Calu3 (cell line): ENCODE results near the gene SLC9A4. TPM values are rescaled to one million over a fixed set of nuclear protein-coding genes. Genes with fewer than 3 reads are reported as not detected.

ENCODE experiments used
- BruUV-seq: library from RNA; stranded (reverse); fragments of 400-500 nt; replicated peaks from 2 replicates; lab custom pipeline; 2021; lab: Mats Ljungman, UMichigan
- CTCF ChIA-PET: fragments of 300-600 bp; sonication (Branson Sonifier 250); formaldehyde crosslinking; loops from one replicate; lab custom pipeline; 2022; ENCODE audit warnings: antibody characterized with exemption; lab: Charles Lee
- DNase-seq: peaks from one replicate; pipeline ENCODE4 v3.0.0; 2022
- H3K27ac Mint-ChIP-seq: one replicate; pipeline ENCODE4 v1.8.0; 2022; ENCODE audit warnings: mixed read lengths; ENCODE audit not compliant: unreplicated experiment
- H3K27me3 Mint-ChIP-seq: one replicate; pipeline ENCODE4 v1.8.0; 2022; ENCODE audit warnings: mixed read lengths; ENCODE audit not compliant: unreplicated experiment
- H3K36me3 Mint-ChIP-seq: one replicate; pipeline ENCODE4 v1.8.0; 2022; ENCODE audit warnings: mild to moderate bottlenecking, moderate library complexity, mixed read lengths; ENCODE audit not compliant: insufficient read depth, unreplicated experiment
- H3K4me1 Mint-ChIP-seq: one replicate; pipeline ENCODE4 v1.8.0; 2022; ENCODE audit warnings: mild to moderate bottlenecking, low read depth, mixed read lengths; ENCODE audit not compliant: unreplicated experiment
- H3K4me3 Mint-ChIP-seq: one replicate; pipeline ENCODE4 v1.8.0; 2022; ENCODE audit warnings: mild to moderate bottlenecking, low read depth, moderate library complexity, mixed read lengths; ENCODE audit not compliant: unreplicated experiment
- H3K9me3 Mint-ChIP-seq: one replicate; pipeline ENCODE4 v1.8.0; 2022; ENCODE audit warnings: low read depth, mixed read lengths; ENCODE audit not compliant: unreplicated experiment
- intact Hi-C: fragments of 100-400 bp; cut with micrococcal nuclease; formaldehyde crosslinking; loops from one replicate; pipeline ENCODE4 v1.10.0; 2022; ENCODE audit not compliant: unreplicated experiment
- total RNA-seq: library from RNA; stranded (reverse); gene quantifications from 2 replicates; pipeline ENCODE4 v1.2.3, GENCODE V29; 2022
- TF ChIP-seq, protein P1 (sequence below): fragments of 200-600 bp; IDR thresholded peaks from one replicate; pipeline ENCODE4 v1.8.0; 2022; ENCODE audit warnings: antibody characterized with exemption; ENCODE audit not compliant: unreplicated experiment

SLC9A4 gene
- total RNA-seq, 1 experiment from 2014 or later = 0.12 TPM

DNA sequence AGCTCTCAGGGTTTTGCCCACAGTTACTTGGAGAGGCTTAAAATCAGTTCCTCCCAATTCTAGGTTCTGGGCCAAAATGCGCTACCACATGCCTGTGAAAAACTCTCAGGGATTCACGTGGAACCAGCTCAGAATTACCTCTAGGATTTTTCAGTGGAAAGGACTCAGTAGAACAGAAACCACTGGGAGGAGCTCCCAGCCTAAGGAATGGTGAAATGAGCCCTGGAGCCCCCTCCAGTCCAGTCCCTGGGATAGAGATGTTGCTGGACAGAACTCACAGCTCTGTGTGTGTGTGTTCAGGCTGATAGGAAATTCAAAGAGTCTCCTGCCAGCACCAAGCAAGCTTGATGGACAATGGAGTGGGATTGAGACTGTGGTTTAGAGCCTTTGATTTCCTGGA lies 21.1 kb upstream of the SLC9A4 start:
- no peaks in the 10 kb centered on the region for H3K36me3 Mint-ChIP-seq
- TF ChIP-seq, protein P1, sequence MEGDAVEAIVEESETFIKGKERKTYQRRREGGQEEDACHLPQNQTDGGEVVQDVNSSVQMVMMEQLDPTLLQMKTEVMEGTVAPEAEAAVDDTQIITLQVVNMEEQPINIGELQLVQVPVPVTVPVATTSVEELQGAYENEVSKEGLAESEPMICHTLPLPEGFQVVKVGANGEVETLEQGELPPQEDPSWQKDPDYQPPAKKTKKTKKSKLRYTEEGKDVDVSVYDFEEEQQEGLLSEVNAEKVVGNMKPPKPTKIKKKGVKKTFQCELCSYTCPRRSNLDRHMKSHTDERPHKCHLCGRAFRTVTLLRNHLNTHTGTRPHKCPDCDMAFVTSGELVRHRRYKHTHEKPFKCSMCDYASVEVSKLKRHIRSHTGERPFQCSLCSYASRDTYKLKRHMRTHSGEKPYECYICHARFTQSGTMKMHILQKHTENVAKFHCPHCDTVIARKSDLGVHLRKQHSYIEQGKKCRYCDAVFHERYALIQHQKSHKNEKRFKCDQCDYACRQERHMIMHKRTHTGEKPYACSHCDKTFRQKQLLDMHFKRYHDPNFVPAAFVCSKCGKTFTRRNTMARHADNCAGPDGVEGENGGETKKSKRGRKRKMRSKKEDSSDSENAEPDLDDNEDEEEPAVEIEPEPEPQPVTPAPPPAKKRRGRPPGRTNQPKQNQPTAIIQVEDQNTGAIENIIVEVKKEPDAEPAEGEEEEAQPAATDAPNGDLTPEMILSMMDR = no peak
- H3K9me3 Mint-ChIP-seq = no peaks in the 10 kb centered on the region
- CTCF ChIA-PET = interaction anchor here (0.5 to 1.0 kb wide), 2 partner anchors 12 to 139 kb away, joined by 3 to 4 read pairs; no protein-coding TSS in a partner anchor
- no peaks in the 10 kb centered on the region for H3K27me3 Mint-ChIP-seq
- no peaks in the 10 kb centered on the region for H3K4me1 Mint-ChIP-seq
- BruUV-seq = no TSS peak
- intact Hi-C loops = no loop called here
- no peak overlapping the region for H3K4me3 Mint-ChIP-seq
- DNase-seq = no peak
- no peak overlapping the region for H3K27ac Mint-ChIP-seq

DNA sequence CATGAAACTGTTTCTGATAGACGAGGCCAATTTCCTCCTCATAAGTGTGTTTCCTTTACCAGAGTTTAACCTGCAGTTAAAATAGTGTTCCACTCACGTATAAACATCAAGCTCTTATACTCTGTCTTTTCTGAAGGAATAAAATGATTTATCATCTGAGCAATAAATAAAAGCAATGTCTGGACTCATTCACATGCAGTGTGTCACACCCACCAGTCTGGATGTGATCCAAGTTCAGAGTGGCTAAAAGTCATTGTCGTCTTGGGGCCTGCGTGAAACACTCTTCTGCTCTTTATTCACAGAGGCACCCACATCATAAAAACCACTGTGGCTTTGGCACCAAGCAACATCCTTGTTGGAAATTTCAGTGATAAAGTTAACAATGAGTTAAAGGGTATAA lies 19.5 kb upstream of the SLC9A4 start:
- TF ChIP-seq, protein P1 = no peak
- Mint-ChIP-seq H3K9me3 (no peaks in the 10 kb centered on the region), H3K36me3 (no peaks in the 10 kb centered on the region), H3K27me3 (no peaks in the 10 kb centered on the region), H3K4me1 (no peaks in the 10 kb centered on the region), H3K4me3 (no peak overlapping the region), H3K27ac (no peak overlapping the region)
- no peak for DNase-seq
- CTCF ChIA-PET = no interaction called here
- intact Hi-C loops = no loop called here
- BruUV-seq = no TSS peak

GRCh38 chr2:102455061-102455670 lies 17.9 kb upstream of the SLC9A4 start:
- Mint-ChIP-seq H3K36me3 (no peaks in the 10 kb centered on the region), H3K9me3 (no peaks in the 10 kb centered on the region), H3K27me3 (peaks cover 5% of the 10 kb centered on the region), H3K4me3 (no peak overlapping the region), H3K4me1 (no peaks in the 10 kb centered on the region), H3K27ac (no peak overlapping the region)
- CTCF ChIA-PET = no interaction called here
- TF ChIP-seq, protein P1 = no peak
- DNase-seq = no peak
- intact Hi-C loops = no loop called here
- no TSS peak for BruUV-seq

GRCh38 chr2:102460467-102460866 lies 12.6 kb upstream of the SLC9A4 start:
- Mint-ChIP-seq H3K36me3 (no peaks in the 10 kb centered on the region), H3K27ac (no peak overlapping the region), H3K27me3 (peaks cover 48% of the 10 kb centered on the region), H3K4me1 (no peaks in the 10 kb centered on the region), H3K9me3 (no peaks in the 10 kb centered on the region), H3K4me3 (no peak overlapping the region)
- DNase-seq = no peak
- BruUV-seq = no TSS peak
- intact Hi-C loops = no loop called here
- CTCF ChIA-PET = interaction anchor here (0.8 kb wide), 1 partner anchor 45 kb away, joined by 3 read pairs; no protein-coding TSS in a partner anchor
- TF ChIP-seq, protein P1 = no peak
